GM12874 (cell line): ENCODE results near the gene NR1D2.

Source experiments
- CTCF ChIP-seq: IDR thresholded peaks from 2 replicates; pipeline ENCODE4 v1.5.1; 2011; ENCODE audit warnings: low read depth, mild to moderate bottlenecking, control low read depth, low read length, moderate library complexity; ENCODE audit not compliant: insufficient read depth

Gene NR1D2

GRCh38 chr3:23999012-23999641 is 54.0 kb downstream of the NR1D2 start:
- TF ChIP-seq CTCF = peak; percentile 81

- no peak for TF ChIP-seq CTCF
Observed at GRCh38 chr3:24002129-24002528, 57.0 kb downstream of the NR1D2 start.

GRCh38 chr3:24003466-24003865 is 58.4 kb downstream of the NR1D2 start:
- no peak for TF ChIP-seq CTCF

- no peak for TF ChIP-seq CTCF
Observed at GRCh38 chr3:24004171-24004938, 59.3 kb downstream of the NR1D2 start.

- TF ChIP-seq CTCF = no peak
Observed at GRCh38 chr3:24005669-24006068, 60.6 kb downstream of the NR1D2 start.

- TF ChIP-seq CTCF = no peak
Observed at GRCh38 chr3:24012589-24013269, 67.6 kb downstream of the NR1D2 start.

- TF ChIP-seq CTCF = no peak
Observed at GRCh38 chr3:24017305-24017704, 72.2 kb downstream of the NR1D2 start.
